Adipose tissue (tissue), 3 donors: ENCODE data around the gene GPR173. TPM values are rescaled to one million over a fixed set of nuclear protein-coding genes. Genes with fewer than 3 reads are reported as not detected.

ENCODE experiments used
- H3K27ac ChIP-seq: one replicate; pipeline ENCODE4 v1.5.1; 2013; ENCODE audit warnings: low read depth, low read length
- WGBS, 3 donors: extraction: QIAGEN DNeasy Blood & Tissue Kit; methylation state at CpG; one replicate each; pipeline ENCODE4 v1.1.7; 2013; 5-methylcytosine and 5-hydroxymethylcytosine counted together
- polyA plus RNA-seq, 3 donors: library from polyadenylated mRNA; stranded (reverse); fragments of 200-250 nt; gene quantifications; one replicate each; pipeline ENCODE4 v1.2.3, GENCODE V29; 2013
- donor health status: healthy with polysubstance abuse.
- donor health status: Bipolar disorder and iron deficiency.
- donor health status: healthy.

Gene GPR173
- polyA plus RNA-seq, 3 donors = 0.33 to 2.2 (median 0.42) TPM

DNA sequence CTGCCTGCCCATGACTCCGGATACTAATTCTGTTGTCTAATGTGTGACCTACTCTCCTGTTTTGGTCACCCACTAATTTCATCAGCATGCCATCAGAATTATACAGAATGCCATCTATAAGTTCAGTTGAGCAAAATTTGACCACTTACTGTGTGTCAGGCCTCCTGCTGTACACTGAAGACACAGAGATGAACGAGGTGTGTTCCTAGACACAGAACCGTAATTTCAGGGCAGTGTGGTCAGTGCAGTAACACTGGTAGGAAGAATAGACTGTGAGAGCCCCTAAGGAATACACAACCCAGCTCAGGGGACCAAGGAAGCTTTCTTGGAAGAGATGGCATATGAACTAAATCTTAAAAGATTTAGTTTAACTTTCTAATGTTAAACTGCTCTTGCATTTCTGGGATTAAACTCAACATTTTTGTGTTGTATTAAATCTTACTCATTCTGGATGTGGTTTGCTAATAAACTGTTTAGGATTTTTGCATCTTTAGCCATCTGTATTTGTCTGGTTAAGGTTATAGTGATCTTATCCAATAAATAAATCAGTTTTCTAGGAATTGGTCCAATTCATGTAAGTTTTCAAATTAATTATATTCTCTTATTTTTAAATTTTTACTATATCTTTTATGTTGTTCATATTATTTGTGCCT, 79.6 kb downstream of the GPR173 start:
- H3K27ac ChIP-seq = no peak overlapping the region
- 68 to 87% (median 84%) methylated on average over 3 of the region's 3 CpGs for WGBS, 3 donors

Other genes starting within 250 kb of the GPR173 start
- gene XAGE5, start 237.5 kb upstream of the GPR173 start, polyA plus RNA-seq = not detected
- gene XAGE3, start 180.7 kb upstream of the GPR173 start, polyA plus RNA-seq = under 1 TPM in 1 of 3 donors, not detected in 2; 0.40 TPM
- gene FAM156B, start 151.5 kb upstream of the GPR173 start, polyA plus RNA-seq = 10 to 100 TPM; 12.8 to 27.5 (median 20.8) TPM
- gene FAM156A, start 90.3 kb upstream of the GPR173 start, polyA plus RNA-seq = 10 to 100 TPM in 2 of 3 donors, 1 to 10 TPM in 1; 6.2 to 27.7 (median 13.0) TPM
- gene TSPYL2, start 33.6 kb downstream of the GPR173 start, polyA plus RNA-seq = 10 to 100 TPM; 32.1 to 77.2 (median 42.2) TPM
- 1 to 10 TPM; 1.7 to 4.7 (median 2.7) TPM for gene KANTR, start 45.4 kb downstream of the GPR173 start, polyA plus RNA-seq
- gene KDM5C, start 176.4 kb downstream of the GPR173 start, polyA plus RNA-seq = 10 to 100 TPM; 16.6 to 41.4 (median 21.9) TPM
- 10 to 100 TPM in 2 of 3 donors, 1 to 10 TPM in 1; 5.6 to 19.8 (median 13.1) TPM for gene IQSEC2, start 232.8 kb downstream of the GPR173 start, polyA plus RNA-seq